OCI-LY7 (cell line): ENCODE results near the gene BICD2.

ENCODE experiments used
- CTCF ChIP-seq: fragments of 200-600 bp; sonication (generic); conservative IDR thresholded peaks from 2 replicates; pipeline ENCODE4 v1.5.1; 2014; ENCODE audit warnings: mild to moderate bottlenecking, antibody characterized with exemption, low read length, moderate library complexity, mixed read lengths
- EZH2phosphoT487 ChIP-seq: fragments of 200-600 bp; sonication (generic); IDR thresholded peaks from 2 replicates; pipeline ENCODE4 v1.6.1; 2018; ENCODE audit warnings: low read depth, borderline replicate concordance, mild to moderate bottlenecking, mixed run types, antibody characterized with exemption, low read length, moderate library complexity, mixed read lengths

GRCh38 chr9:92808726-92809451 lies 44.3 kb upstream of the BICD2 start:
- TF ChIP-seq CTCF: peak; percentile 54
- TF ChIP-seq EZH2phosphoT487: no peak
